BJ (cell line): ENCODE measurements around the gene CYB561. TPM values are rescaled to one million over a fixed set of nuclear protein-coding genes. Genes with fewer than 3 reads are reported as not detected.

Source experiments
- CTCF ChIA-PET: fragments of 350-600 bp; formaldehyde crosslinking; extraction: SDS; loops from one replicate; lab custom pipeline; 2021; ENCODE audit warnings: antibody characterized with exemption, inconsistent platforms; lab: Yijun Ruan, JAX
- POLR2A ChIA-PET: fragments of 300-600 bp; sonication (Branson Sonifier 250); formaldehyde crosslinking; extraction: SDS; loops from one replicate; lab custom pipeline; 2021; ENCODE audit warnings: antibody characterized with exemption; lab: Charles Lee
- DNase-seq: peaks from one replicate; pipeline ENCODE4 v3.0.0-alpha.2; 2011; ENCODE audit warnings: low read depth
- H3K27me3 ChIP-seq: 2 replicates; pipeline ENCODE4 v1.6.0; 2011; ENCODE audit warnings: low read length; ENCODE audit not compliant: control insufficient read depth, insufficient read depth
- H3K36me3 ChIP-seq: 2 replicates; pipeline ENCODE4 v1.5.1; 2011; ENCODE audit warnings: low read length; ENCODE audit not compliant: control insufficient read depth, insufficient read depth
- H3K4me3 ChIP-seq: 2 replicates; pipeline ENCODE4 v1.5.1; 2011; ENCODE audit warnings: low read depth, mild to moderate bottlenecking, control low read depth, low read length
- CTCF ChIP-seq: IDR thresholded peaks from 2 replicates; pipeline ENCODE4 v1.5.1; 2011; ENCODE audit warnings: low read depth, mild to moderate bottlenecking, control low read depth, inconsistent platforms, low read length, moderate library complexity; ENCODE audit not compliant: insufficient read depth
- polyA plus RNA-seq: library from polyadenylated mRNA; depleted of rRNA; stranded (reverse); fragments of >200 nt; gene quantifications from 2 replicates; pipeline ENCODE4 v1.2.3, GENCODE V29; 2011

The CYB561 gene
- polyA plus RNA-seq, 1 experiment: 17.1 TPM

- POLR2A ChIA-PET: interaction anchor here (0.6 kb wide), 1 partner anchor 23 kb away, joined by 22 read pairs; no protein-coding TSS in a partner anchor
These were observed 1.0 kb downstream of the CYB561 start for GRCh38 chr17:63445065-63445464.

GRCh38 chr17:63444457-63444856 is 1.6 kb downstream of the CYB561 start:
- TF ChIP-seq CTCF: no peak
- no peak for DNase-seq
- CTCF ChIA-PET: interaction anchor here (1.5 to 6.6 kb wide), 5 partner anchors 9 to 35 kb away, joined by 6 to 27 read pairs (median 12); no protein-coding TSS in a partner anchor
- Histone ChIP-seq H3K4me3 (no peak overlapping the region), H3K27me3 (no peaks in the 10 kb centered on the region), H3K36me3 (no peaks in the 10 kb centered on the region)
- POLR2A ChIA-PET: no interaction called here

More at GRCh38 chr17:63445065-63445464, 1.0 kb downstream of the CYB561 start:
- DNase-seq: no peak
- no peaks in the 10 kb centered on the region for H3K27me3 ChIP-seq
- CTCF ChIA-PET: interaction anchor here (0.6 to 6.6 kb wide), 7 partner anchors 9 to 166 kb away, joined by 3 to 27 read pairs (median 8); no protein-coding TSS in a partner anchor
- H3K4me3 ChIP-seq: no peak overlapping the region
- TF ChIP-seq CTCF: no peak
- no peaks in the 10 kb centered on the region for H3K36me3 ChIP-seq

- no peak for TF ChIP-seq CTCF
- no peaks in the 10 kb centered on the region for H3K36me3 ChIP-seq
- no peak overlapping the region for H3K4me3 ChIP-seq
- no peaks in the 10 kb centered on the region for H3K27me3 ChIP-seq
- CTCF ChIA-PET: interaction anchor here (2.1 to 6.6 kb wide), 2 partner anchors 10 to 36 kb away, joined by 6 to 27 read pairs; no protein-coding TSS in a partner anchor
- POLR2A ChIA-PET: no interaction called here
- no peak for DNase-seq
These were observed 3.1 kb downstream of the CYB561 start for GRCh38 chr17:63443053-63443452.

GRCh38 chr17:63442549-63443035 is 3.5 kb downstream of the CYB561 start:
- Histone ChIP-seq H3K4me3 (no peak overlapping the region), H3K36me3 (no peaks in the 10 kb centered on the region), H3K27me3 (no peaks in the 10 kb centered on the region)
- CTCF ChIA-PET: interaction anchor here (6.6 kb wide), 1 partner anchor 36 kb away, joined by 27 read pairs; no protein-coding TSS in a partner anchor
- 0 out of 2 replicates have a peak, but pooled peaks have one; percentile 31 for TF ChIP-seq CTCF
- DNase-seq: no peak
- POLR2A ChIA-PET: no interaction called here

- ChIA-PET POLR2A (no interaction called here), CTCF (interaction anchor here (1.3 kb wide), 1 partner anchor 37 kb away, joined by 5 read pairs; no protein-coding TSS in a partner anchor)
- no peak for TF ChIP-seq CTCF
- Histone ChIP-seq H3K4me3 (no peak overlapping the region), H3K36me3 (no peaks in the 10 kb centered on the region), H3K27me3 (no peaks in the 10 kb centered on the region)
- DNase-seq: no peak
These were observed 4.0 kb downstream of the CYB561 start for GRCh38 chr17:63442074-63442473.
